ENCODE measurements around the gene CPAMD8. TPM values are rescaled to one million over a fixed set of nuclear protein-coding genes. Genes with fewer than 3 reads are reported as not detected.
"Not testable (repeated sequence)": the region's sequence is repeated elsewhere in the genome, so short reads cannot be mapped to it uniquely, and the experiment has no call there.

The CPAMD8 gene
- total and polyA plus RNA-seq, 2 donors (not counting 1 experiment from before 2014, with no cell fraction given), result 1.1 to 2.7 TPM

GRCh38 chr19:16988661-16989060, 37.9 kb downstream of the CPAMD8 start:
- no peak for TF ChIP-seq EZH2 (IDR thresholded peaks at IDR 0.05; ENCODE audit: borderline replicate concordance, insufficient read depth, low read depth, low read length, poor library complexity, severe bottlenecking)
- TF ChIP-seq CTCF (IDR thresholded peaks at IDR 0.05), result no peak
- POLR2A ChIA-PET, result no interaction called here
- ATAC-seq (ENCODE audit: low read depth), result no peak
- CTCF ChIA-PET, result no interaction called here
- Histone ChIP-seq H3K4me2 (replicated peaks; ENCODE audit: low read depth, low read length, poor library complexity, severe bottlenecking) (no peak overlapping the region), H3K4me1 (ENCODE audit: control insufficient read depth in 2 of 2, insufficient read depth in 2 of 2, low read length in 2 of 2) (no peaks in the 10 kb centered on the region), H4K20me1 (ENCODE audit: control insufficient read depth, insufficient read depth, low read length, poor library complexity, severe bottlenecking) (no peaks in the 10 kb centered on the region), H2AFZ (ENCODE audit: insufficient read depth, low read depth, low read length, poor library complexity, severe bottlenecking) (no peak overlapping the region), H3K79me2 (ENCODE audit: control insufficient read depth, insufficient read depth, low read length) (no peaks in the 10 kb centered on the region), H3K36me3 (replicated peaks in 1 of 2; ENCODE audit: control extremely low read depth in 1 of 2, control insufficient read depth in 1 of 2, extremely low read depth in 1 of 2, insufficient read depth in 2 of 2, low read length in 1 of 2) (no peaks in the 10 kb centered on the region), H3K9me3 (ENCODE audit: control extremely low read depth in 1 of 3, control insufficient read depth in 2 of 3, insufficient read depth in 1 of 3, low read length in 2 of 3) (peaks cover 1 to 25% (median 5%) of the 10 kb centered on the region in 3 donors), H3K4me3 (ENCODE audit: control extremely low read depth in 1 of 5, extremely low read depth in 1 of 5, insufficient read depth in 1 of 5, low read depth in 2 of 5, low read length in 4 of 5) (no peak overlapping the region), H3K27me3 (replicated peaks in 1 of 4; ENCODE audit: control extremely low read depth in 1 of 4, control insufficient read depth in 3 of 4, insufficient read depth in 4 of 4, low read length in 3 of 4) (no peaks in the 10 kb centered on the region), H3K27ac (ENCODE audit: low read length in 2 of 2) (no peak overlapping the region), H3K9ac (ENCODE audit: low read length) (no peak overlapping the region)
- Mint-ChIP-seq H3K4me1 (no peaks in the 10 kb centered on the region), H3K9me3 (ENCODE audit: insufficient read depth) (peaks cover 3% of the 10 kb centered on the region), H3K4me3 (no peak overlapping the region), H3K27me3 (peaks cover 28% of the 10 kb centered on the region), H3K27ac (no peak overlapping the region)
- 72% methylated on average over 3 of the region's 4 CpGs for WGBS (ENCODE audit: insufficient coverage)
- DNase-seq, result no peak
- intact Hi-C loops (cut with micrococcal nuclease), result no loop called here

GRCh38 chr19:16985403-16985802, 41.2 kb downstream of the CPAMD8 start:
- no peak for TF ChIP-seq CTCF (IDR thresholded peaks at IDR 0.05)
- no peak for TF ChIP-seq EZH2 (IDR thresholded peaks at IDR 0.05; ENCODE audit: borderline replicate concordance, insufficient read depth, low read depth, low read length, poor library complexity, severe bottlenecking)

GRCh38 chr19:16982586-16982985, 44.0 kb downstream of the CPAMD8 start:
- H3K79me2 ChIP-seq (ENCODE audit: control insufficient read depth, insufficient read depth, low read length); ATAC-seq (ENCODE audit: low read depth); H3K36me3 ChIP-seq (replicated peaks in 1 of 2; ENCODE audit: control extremely low read depth in 1 of 2, control insufficient read depth in 1 of 2, extremely low read depth in 1 of 2, insufficient read depth in 2 of 2, low read length in 1 of 2); DNase-seq; H3K9ac ChIP-seq (ENCODE audit: low read length); H3K27ac Mint-ChIP-seq; H4K20me1 ChIP-seq (ENCODE audit: control insufficient read depth, insufficient read depth, low read length, poor library complexity, severe bottlenecking); H3K4me2 ChIP-seq (replicated peaks; ENCODE audit: low read depth, low read length, poor library complexity, severe bottlenecking); POLR2A ChIA-PET; H3K4me3 Mint-ChIP-seq; CTCF ChIA-PET; H3K4me1 ChIP-seq (ENCODE audit: control insufficient read depth in 2 of 2, insufficient read depth in 2 of 2, low read length in 2 of 2); H3K4me3 ChIP-seq (ENCODE audit: control extremely low read depth in 1 of 5, extremely low read depth in 1 of 5, insufficient read depth in 1 of 5, low read depth in 2 of 5, low read length in 4 of 5); H2AFZ ChIP-seq (ENCODE audit: insufficient read depth, low read depth, low read length, poor library complexity, severe bottlenecking); H3K4me1 Mint-ChIP-seq; intact Hi-C loops (cut with micrococcal nuclease); H3K27ac ChIP-seq (ENCODE audit: low read length in 2 of 2): not testable (repeated sequence)
- no CpG with 5 or more reads among the region's 2 CpGs for WGBS (ENCODE audit: insufficient coverage)
- H3K27me3 Mint-ChIP-seq, result peaks cover 42% of the 10 kb centered on the region
- Histone ChIP-seq H3K27me3 (replicated peaks in 1 of 4; ENCODE audit: control extremely low read depth in 1 of 4, control insufficient read depth in 3 of 4, insufficient read depth in 4 of 4, low read length in 3 of 4) (peaks cover 0 to 10% (median 4%) of the 10 kb centered on the region in 4 experiments), H3K9me3 (ENCODE audit: control extremely low read depth in 1 of 3, control insufficient read depth in 2 of 3, insufficient read depth in 1 of 3, low read length in 2 of 3) (peaks cover 1 to 17% (median 5%) of the 10 kb centered on the region in 3 donors)
- H3K9me3 Mint-ChIP-seq (ENCODE audit: insufficient read depth), result peaks cover 15% of the 10 kb centered on the region

More at GRCh38 chr19:16985403-16985802, 41.2 kb downstream of the CPAMD8 start:
- Histone ChIP-seq H3K9me3 (ENCODE audit: control extremely low read depth in 1 of 3, control insufficient read depth in 2 of 3, insufficient read depth in 1 of 3, low read length in 2 of 3) (peaks cover 1 to 7% (median 5%) of the 10 kb centered on the region in 3 donors), H4K20me1 (ENCODE audit: control insufficient read depth, insufficient read depth, low read length, poor library complexity, severe bottlenecking) (no peaks in the 10 kb centered on the region), H3K79me2 (ENCODE audit: control insufficient read depth, insufficient read depth, low read length) (no peaks in the 10 kb centered on the region), H3K9ac (ENCODE audit: low read length) (no peak overlapping the region), H3K4me3 (ENCODE audit: control extremely low read depth in 1 of 5, extremely low read depth in 1 of 5, insufficient read depth in 1 of 5, low read depth in 2 of 5, low read length in 4 of 5) (no peak overlapping the region), H3K36me3 (replicated peaks in 1 of 2; ENCODE audit: control extremely low read depth in 1 of 2, control insufficient read depth in 1 of 2, extremely low read depth in 1 of 2, insufficient read depth in 2 of 2, low read length in 1 of 2) (no peaks in the 10 kb centered on the region), H3K27me3 (replicated peaks in 1 of 4; ENCODE audit: control extremely low read depth in 1 of 4, control insufficient read depth in 3 of 4, insufficient read depth in 4 of 4, low read length in 3 of 4) (peaks cover 0 to 5% (median 3%) of the 10 kb centered on the region in 4 experiments), H3K27ac (ENCODE audit: low read length in 2 of 2) (no peak overlapping the region), H3K4me1 (ENCODE audit: control insufficient read depth in 2 of 2, insufficient read depth in 2 of 2, low read length in 2 of 2) (no peaks in the 10 kb centered on the region), H2AFZ (ENCODE audit: insufficient read depth, low read depth, low read length, poor library complexity, severe bottlenecking) (no peak overlapping the region), H3K4me2 (replicated peaks; ENCODE audit: low read depth, low read length, poor library complexity, severe bottlenecking) (no peak overlapping the region)
- Mint-ChIP-seq H3K9me3 (ENCODE audit: insufficient read depth) (peaks cover 3% of the 10 kb centered on the region), H3K27ac (no peak overlapping the region), H3K4me1 (no peaks in the 10 kb centered on the region), H3K27me3 (peaks cover 21% of the 10 kb centered on the region), H3K4me3 (no peak overlapping the region)
- DNase-seq, result no peak
- POLR2A ChIA-PET, result no interaction called here
- 98% methylated on average over 2 of the region's 2 CpGs for WGBS (ENCODE audit: insufficient coverage)
- ATAC-seq (ENCODE audit: low read depth), result no peak
- intact Hi-C loops (cut with micrococcal nuclease), result no loop called here
- CTCF ChIA-PET, result no interaction called here
